MCF 10A (cell line): Measurements from ENCODE around the gene NES. TPM values are rescaled to one million over a fixed set of nuclear protein-coding genes. Genes with fewer than 3 reads are reported as not detected.

Experiments
- BruUV-seq: library from RNA; stranded (reverse); fragments of 400-500 nt; replicated peaks from 2 replicates; lab custom pipeline; 2021; lab: Mats Ljungman, UMichigan
- CTCF ChIA-PET: fragments of 300-600 bp; sonication (Branson Sonifier 250); formaldehyde crosslinking; extraction: SDS; loops from one replicate; lab custom pipeline; 2021; ENCODE audit warnings: antibody characterized with exemption, inconsistent platforms; lab: Yijun Ruan, JAX
- POLR2A ChIA-PET: fragments of 300-600, 350-650 bp; sonication (Branson Sonifier 250); formaldehyde crosslinking; extraction: SDS; loops from one replicate; lab custom pipeline; 2020; ENCODE audit warnings: antibody characterized with exemption, inconsistent platforms; lab: Yijun Ruan, JAX
- DNase-seq: peaks from one replicate; pipeline ENCODE4 v3.0.0-alpha.2; 2018; ENCODE audit not compliant: unreplicated experiment
- H3K27ac Mint-ChIP-seq: one replicate; pipeline ENCODE4 v1.8.0; 2022; ENCODE audit warnings: mild to moderate bottlenecking, low read depth, mixed read lengths; ENCODE audit not compliant: unreplicated experiment
- H3K27me3 Mint-ChIP-seq: one replicate; pipeline ENCODE4 v1.8.0; 2022; ENCODE audit warnings: mixed read lengths; ENCODE audit not compliant: insufficient read depth, unreplicated experiment
- H3K36me3 Mint-ChIP-seq: one replicate; pipeline ENCODE4 v1.8.0; 2022; ENCODE audit warnings: mild to moderate bottlenecking, moderate library complexity, mixed read lengths; ENCODE audit not compliant: insufficient read depth, unreplicated experiment
- H3K4me1 Mint-ChIP-seq: one replicate; pipeline ENCODE4 v1.8.0; 2022; ENCODE audit warnings: mixed read lengths; ENCODE audit not compliant: insufficient read depth, unreplicated experiment
- H3K4me3 Mint-ChIP-seq: one replicate; pipeline ENCODE4 v1.8.0; 2022; ENCODE audit warnings: mild to moderate bottlenecking, moderate library complexity, mixed read lengths; ENCODE audit not compliant: unreplicated experiment
- H3K9me3 Mint-ChIP-seq: one replicate; pipeline ENCODE4 v1.8.0; 2022; ENCODE audit warnings: mixed read lengths; ENCODE audit not compliant: unreplicated experiment
- intact Hi-C: fragments of 100-400 bp; cut with micrococcal nuclease; formaldehyde crosslinking; loops from 2 replicates; pipeline ENCODE4 v1.14.1; 2022
- total RNA-seq: library from RNA; stranded (reverse); gene quantifications from 2 replicates; pipeline ENCODE4 v1.2.3, GENCODE V29; 2022
- TF ChIP-seq, protein P1 (sequence below): fragments of 200-600 bp; IDR thresholded peaks from one replicate; pipeline ENCODE4 v1.8.0; 2022; ENCODE audit warnings: antibody characterized with exemption, mild to moderate bottlenecking; ENCODE audit not compliant: unreplicated experiment

The NES gene
- total RNA-seq, 1 experiment from 2014 or later, result not detected

DNA sequence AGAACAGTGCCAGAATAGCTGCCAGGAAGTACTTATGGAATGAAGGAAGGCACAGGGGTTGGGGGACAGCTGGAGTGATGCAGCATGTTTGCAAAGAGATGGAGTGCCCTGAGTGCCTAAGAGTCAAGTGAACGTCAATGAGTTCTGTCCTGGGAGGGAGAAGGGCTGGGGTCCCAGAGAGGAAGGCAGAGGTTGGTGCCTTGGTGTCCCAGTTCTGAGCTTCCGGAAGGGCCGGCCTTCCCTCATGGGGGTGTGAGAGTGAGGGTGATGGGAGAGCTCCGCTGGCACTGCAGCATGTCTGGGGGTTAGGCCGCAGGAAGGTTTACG, 17.6 kb downstream of the NES start:
- TF ChIP-seq, protein P1, sequence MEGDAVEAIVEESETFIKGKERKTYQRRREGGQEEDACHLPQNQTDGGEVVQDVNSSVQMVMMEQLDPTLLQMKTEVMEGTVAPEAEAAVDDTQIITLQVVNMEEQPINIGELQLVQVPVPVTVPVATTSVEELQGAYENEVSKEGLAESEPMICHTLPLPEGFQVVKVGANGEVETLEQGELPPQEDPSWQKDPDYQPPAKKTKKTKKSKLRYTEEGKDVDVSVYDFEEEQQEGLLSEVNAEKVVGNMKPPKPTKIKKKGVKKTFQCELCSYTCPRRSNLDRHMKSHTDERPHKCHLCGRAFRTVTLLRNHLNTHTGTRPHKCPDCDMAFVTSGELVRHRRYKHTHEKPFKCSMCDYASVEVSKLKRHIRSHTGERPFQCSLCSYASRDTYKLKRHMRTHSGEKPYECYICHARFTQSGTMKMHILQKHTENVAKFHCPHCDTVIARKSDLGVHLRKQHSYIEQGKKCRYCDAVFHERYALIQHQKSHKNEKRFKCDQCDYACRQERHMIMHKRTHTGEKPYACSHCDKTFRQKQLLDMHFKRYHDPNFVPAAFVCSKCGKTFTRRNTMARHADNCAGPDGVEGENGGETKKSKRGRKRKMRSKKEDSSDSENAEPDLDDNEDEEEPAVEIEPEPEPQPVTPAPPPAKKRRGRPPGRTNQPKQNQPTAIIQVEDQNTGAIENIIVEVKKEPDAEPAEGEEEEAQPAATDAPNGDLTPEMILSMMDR, result no peak
- ChIA-PET POLR2A (interaction anchor here (0.7 to 3.6 kb wide), 8 partner anchors 11 to 67 kb away, joined by 3 to 58 read pairs (median 9); partner anchors contain the start of genes ISG20L2, METTL25B and NES), CTCF (interaction anchor here (0.6 to 13.0 kb wide), 49 partner anchors 10 to 1440 kb away, joined by 3 to 552 read pairs (median 5); partner anchors contain the start of genes BCAN, CRABP2, HAPLN2 and ISG20L2)
- intact Hi-C loops, result no loop called here
- no TSS peak for BruUV-seq
- H3K4me3 Mint-ChIP-seq, result peak overlapping the region; percentile 87
- H3K27ac Mint-ChIP-seq, result peak overlapping the region; percentile 83
- H3K36me3 Mint-ChIP-seq, result peaks cover 18% of the 10 kb centered on the region
- no peaks in the 10 kb centered on the region for H3K9me3 Mint-ChIP-seq
- H3K4me1 Mint-ChIP-seq, result peaks cover 49% of the 10 kb centered on the region
- DNase-seq, result no peak
- no peaks in the 10 kb centered on the region for H3K27me3 Mint-ChIP-seq

DNA sequence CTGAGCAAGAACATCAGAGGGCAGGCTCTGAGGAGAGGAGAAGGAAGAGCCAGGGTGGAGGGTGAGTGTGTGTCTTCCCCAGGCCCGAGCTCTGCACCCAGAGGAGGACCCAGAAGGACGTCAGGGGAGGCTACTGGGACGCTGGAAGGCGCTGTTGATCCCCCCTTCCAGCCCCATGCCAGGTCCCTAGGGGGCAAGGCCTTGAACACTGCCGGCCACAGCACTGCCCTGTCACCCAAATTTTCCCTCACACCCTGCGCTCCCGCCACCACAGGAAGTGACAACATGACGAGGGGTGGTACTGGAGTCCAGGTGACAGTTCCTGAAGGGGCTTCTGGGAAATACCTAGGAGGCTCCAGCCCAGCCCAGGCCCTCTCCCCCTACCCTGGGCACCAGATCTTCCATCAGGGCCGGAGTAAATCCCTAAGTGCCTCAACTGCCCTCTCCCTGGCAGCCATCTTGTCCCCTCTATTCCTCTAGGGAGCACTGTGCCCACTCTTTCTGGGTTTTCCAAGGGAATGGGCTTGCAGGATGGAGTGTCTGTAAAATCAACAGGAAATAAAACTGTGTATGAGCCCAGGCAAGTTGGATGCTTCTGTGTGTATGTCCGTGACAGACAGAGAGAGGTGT, 18.1 kb downstream of the NES start:
- Mint-ChIP-seq H3K36me3 (peaks cover 18% of the 10 kb centered on the region), H3K27ac (peak overlapping the region; percentile 83), H3K27me3 (no peaks in the 10 kb centered on the region)

DNA sequence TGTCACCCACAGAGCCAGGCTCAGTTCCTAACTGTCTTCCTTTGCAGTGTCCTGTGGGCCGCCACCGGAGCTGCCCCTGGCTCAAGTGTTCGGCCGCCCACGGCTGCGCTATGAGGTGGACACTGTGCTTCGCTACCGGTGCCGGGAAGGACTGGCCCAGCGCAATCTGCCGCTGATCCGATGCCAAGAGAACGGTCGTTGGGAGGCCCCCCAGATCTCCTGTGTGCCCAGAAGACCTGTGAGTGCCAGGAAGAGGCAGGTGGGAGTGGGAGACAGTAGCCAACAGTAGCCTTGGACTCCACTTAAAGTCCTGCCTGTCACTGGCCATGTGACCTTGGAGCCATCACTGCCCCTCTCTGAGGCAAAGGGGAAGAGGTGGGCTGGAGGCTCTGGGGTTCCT, 18.7 kb downstream of the NES start:
- BruUV-seq, result no TSS peak
- intact Hi-C loops, result no loop called here
- Mint-ChIP-seq H3K27me3 (no peaks in the 10 kb centered on the region), H3K4me3 (peak overlapping the region; percentile 87), H3K9me3 (no peaks in the 10 kb centered on the region), H3K27ac (no peak overlapping the region), H3K36me3 (peaks cover 18% of the 10 kb centered on the region), H3K4me1 (peaks cover 47% of the 10 kb centered on the region)
- POLR2A ChIA-PET, result interaction anchor here (1.1 kb wide), 1 partner anchor 65 kb away, joined by 3 read pairs; no protein-coding TSS in a partner anchor
- no peak for DNase-seq
- TF ChIP-seq, protein P1, result no peak
- CTCF ChIA-PET, result interaction anchor here (0.5 to 13.0 kb wide), 39 partner anchors 8 to 562 kb away, joined by 3 to 552 read pairs (median 5); partner anchors contain the start of genes BCAN, CRABP2, GPATCH4 and HAPLN2

More for the DNA sequence above, 18.1 kb downstream of the NES start:
- peaks cover 49% of the 10 kb centered on the region for H3K4me1 Mint-ChIP-seq
- CTCF ChIA-PET, result interaction anchor here (0.6 to 13.0 kb wide), 52 partner anchors 9 to 619 kb away, joined by 3 to 552 read pairs (median 5); partner anchors contain the start of genes BCAN, CRABP2, GPATCH4 and HAPLN2
- BruUV-seq, result no TSS peak
- intact Hi-C loops, result no loop called here
- TF ChIP-seq, protein P1, result no peak
- no peak for DNase-seq
- no peaks in the 10 kb centered on the region for H3K9me3 Mint-ChIP-seq
- POLR2A ChIA-PET, result interaction anchor here (0.7 to 3.6 kb wide), 7 partner anchors 11 to 68 kb away, joined by 3 to 58 read pairs (median 8); partner anchors contain the start of genes ISG20L2, METTL25B and NES
- peak overlapping the region; percentile 87 for H3K4me3 Mint-ChIP-seq

DNA sequence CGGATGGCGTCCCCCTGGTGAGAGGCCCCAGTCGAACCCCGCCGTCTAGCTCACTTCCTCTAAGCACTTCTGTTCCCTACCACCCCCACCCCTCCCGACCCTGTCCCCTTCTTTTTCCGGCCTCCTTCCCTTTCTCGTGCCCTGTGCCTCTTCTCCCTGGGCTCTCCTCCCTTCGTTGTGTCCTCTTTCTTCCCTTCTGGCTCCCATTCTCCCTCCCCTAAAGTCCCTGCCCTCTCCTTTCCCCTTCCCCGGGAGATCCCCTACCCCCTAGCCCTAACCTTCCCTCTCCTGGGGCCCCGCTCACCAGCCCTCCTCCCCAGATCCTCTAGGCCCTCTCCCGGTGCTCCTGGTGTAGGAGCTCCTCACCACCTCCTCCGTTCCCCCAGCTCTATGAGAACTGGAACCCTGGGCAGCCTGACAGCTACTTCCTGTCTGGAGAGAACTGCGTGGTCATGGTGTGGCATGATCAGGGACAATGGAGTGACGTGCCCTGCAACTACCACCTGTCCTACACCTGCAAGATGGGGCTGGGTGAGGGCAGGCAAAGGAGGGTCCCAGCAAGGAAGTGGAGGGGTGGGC, 19.4 kb downstream of the NES start:
- BruUV-seq, result no TSS peak
- Mint-ChIP-seq H3K9me3 (no peaks in the 10 kb centered on the region), H3K36me3 (peaks cover 18% of the 10 kb centered on the region), H3K27ac (no peak overlapping the region), H3K4me3 (peak overlapping the region; percentile 30), H3K27me3 (no peaks in the 10 kb centered on the region), H3K4me1 (peaks cover 41% of the 10 kb centered on the region)
- TF ChIP-seq, protein P1, result no peak
- no peak for DNase-seq
- intact Hi-C loops, result loop anchor here (1.0 kb wide), 1 partner anchor 31 kb away; no protein-coding TSS in a partner anchor
- CTCF ChIA-PET, result interaction anchor here (0.5 to 13.0 kb wide), 45 partner anchors 8 to 305 kb away, joined by 3 to 552 read pairs (median 5); partner anchors contain the start of genes BCAN, CRABP2, GPATCH4 and HAPLN2
- POLR2A ChIA-PET, result interaction anchor here (0.6 to 0.7 kb wide), 3 partner anchors 63 to 113 kb away, joined by 3 read pairs; no protein-coding TSS in a partner anchor
